ENCODE results near the gene FLT4.
"Not testable (repeated sequence)": the region's sequence is repeated elsewhere in the genome, so short reads cannot be mapped to it uniquely, and the experiment has no call there.

FLT4 gene

GRCh38 chr5:180670157-180670556, 20.8 kb upstream of the FLT4 start:
- DNase-seq (ENCODE audit: low spot score): no peak

- DNase-seq (ENCODE audit: low spot score): no peak
Observed at GRCh38 chr5:180669661-180670060, 20.3 kb upstream of the FLT4 start.

- no peak for DNase-seq (ENCODE audit: low spot score)
Observed at GRCh38 chr5:180668835-180669596, 19.6 kb upstream of the FLT4 start.

GRCh38 chr5:180666812-180667211, 17.4 kb upstream of the FLT4 start:
- DNase-seq (ENCODE audit: low spot score): no peak

GRCh38 chr5:180665682-180666404, 16.4 kb upstream of the FLT4 start:
- DNase-seq (ENCODE audit: low spot score): no peak

GRCh38 chr5:180658774-180659564, 9.6 kb upstream of the FLT4 start:
- no peak for DNase-seq (ENCODE audit: low spot score)

- not testable (repeated sequence) for DNase-seq (ENCODE audit: low spot score)
Observed at GRCh38 chr5:180655243-180655642, 5.8 kb upstream of the FLT4 start.

GRCh38 chr5:180652771-180653170, 3.4 kb upstream of the FLT4 start:
- DNase-seq (ENCODE audit: low spot score): no peak

- DNase-seq (ENCODE audit: low spot score): no peak
Observed at GRCh38 chr5:180652346-180652745, 2.9 kb upstream of the FLT4 start.

GRCh38 chr5:180648658-180649296, 623 bp downstream of the FLT4 start:
- DNase-seq (ENCODE audit: low spot score): no peak

- no peak for DNase-seq (ENCODE audit: low spot score)
Observed at GRCh38 chr5:180647941-180648500, 1.4 kb downstream of the FLT4 start.

- no peak for DNase-seq (ENCODE audit: low spot score)
Observed at GRCh38 chr5:180647465-180647864, 1.9 kb downstream of the FLT4 start.

GRCh38 chr5:180646963-180647305, 2.5 kb downstream of the FLT4 start:
- no peak for DNase-seq (ENCODE audit: low spot score)

GRCh38 chr5:180646289-180646962, 3.0 kb downstream of the FLT4 start:
- DNase-seq (ENCODE audit: low spot score): no peak

GRCh38 chr5:180645274-180646204, 3.9 kb downstream of the FLT4 start:
- no peak for DNase-seq (ENCODE audit: low spot score)

GRCh38 chr5:180644825-180645273, 4.6 kb downstream of the FLT4 start:
- no peak for DNase-seq (ENCODE audit: low spot score)

GRCh38 chr5:180644129-180644824, 5.1 kb downstream of the FLT4 start:
- DNase-seq (ENCODE audit: low spot score): no peak

GRCh38 chr5:180643191-180643851, 6.1 kb downstream of the FLT4 start:
- DNase-seq (ENCODE audit: low spot score): no peak

GRCh38 chr5:180642779-180643178, 6.6 kb downstream of the FLT4 start:
- no peak for DNase-seq (ENCODE audit: low spot score)

Measured in Ammon's horn (tissue), 1 donor.